ENCODE measurements around the gene CCDC154. TPM values are rescaled to one million over a fixed set of nuclear protein-coding genes. Genes with fewer than 3 reads are reported as not detected.
A peak's percentile ranks its signal among the peaks of the same experiment; 100 is the strongest.

Gene CCDC154
- total and polyA plus RNA-seq, 9 of the 15 experiments (the other 6 are each of a cell fraction or from before 2014, with no cell fraction given): 0.15 to 1.4 (median 0.20) TPM; not detected in 5

DNA sequence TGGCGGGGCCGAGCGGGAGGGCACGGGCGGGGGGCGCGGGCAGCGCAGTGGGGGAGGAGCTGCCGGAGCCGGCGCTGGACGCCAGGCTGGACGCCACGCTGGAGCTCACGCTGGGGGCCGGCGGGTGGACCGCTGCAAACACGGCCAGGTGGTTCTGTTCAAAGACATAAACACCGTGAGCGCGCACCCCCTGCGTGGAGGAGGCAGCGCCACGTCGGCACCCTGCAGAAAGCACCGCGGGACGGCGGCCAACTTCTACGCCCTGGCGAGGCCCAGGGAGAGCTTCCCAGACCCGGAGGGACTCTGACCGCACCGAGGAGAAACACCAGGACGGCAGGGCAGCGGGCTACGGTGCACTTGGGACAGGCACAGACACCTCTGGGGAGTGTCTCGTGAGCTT lies 59.1 kb downstream of the CCDC154 start:
- H3K27me3 ChIP-seq (ENCODE audit: control insufficient read depth in 2 of 2, insufficient read depth in 2 of 2, low read length in 2 of 2): no peaks in the 10 kb centered on the region
- no peak for FAIRE-seq
- H3K9ac ChIP-seq (ENCODE audit: insufficient read depth in 1 of 2, low read depth in 2 of 2, low read length in 2 of 2): peak overlapping the region in 1 of 2 experiments; percentile 52; a peak in 1 of 4 replicates
- POLR2A ChIA-PET: interaction anchor here (0.6 to 1.2 kb wide), 5 partner anchors 10 to 202 kb away, joined by 3 to 4 read pairs (median 3); no protein-coding TSS in a partner anchor
- H4K20me1 ChIP-seq (replicated peaks; ENCODE audit: control insufficient read depth, insufficient read depth, low read length): no peaks in the 10 kb centered on the region
- H3K4me1 ChIP-seq (replicated peaks in 1 of 2; ENCODE audit: control insufficient read depth in 2 of 2, insufficient read depth in 2 of 2, low read length in 2 of 2): peaks cover under 1 to 42% of the 10 kb centered on the region in 2 experiments; a peak in 4 of 5 replicates
- CTCF ChIA-PET (ENCODE audit: low intra/inter-chr PET ratio): no interaction called here
- H3K79me2 ChIP-seq (ENCODE audit: control insufficient read depth, insufficient read depth, low read length): no peaks in the 10 kb centered on the region
- H3K27ac ChIP-seq (ENCODE audit: extremely low read depth, low read depth, low read length): no peak overlapping the region
- BruUV-seq (replicated peaks): no TSS peak
- intact Hi-C loops (cut with micrococcal nuclease): no loop called here
- H3K4me3 ChIP-seq: no peak overlapping the region
- H3K36me3 ChIP-seq (ENCODE audit: control insufficient read depth, insufficient read depth, low read length): no peaks in the 10 kb centered on the region; the same call in 2 of the 3 replicates
- TF ChIP-seq ZNF75A (CRISPR knock-in tag; IDR thresholded peaks at IDR 0.05) (no peak), ARNT (IDR thresholded peaks at IDR 0.05) (no peak), THRA (IDR thresholded peaks at IDR 0.05) (no peak)
- TF ChIP-seq, protein P1, sequence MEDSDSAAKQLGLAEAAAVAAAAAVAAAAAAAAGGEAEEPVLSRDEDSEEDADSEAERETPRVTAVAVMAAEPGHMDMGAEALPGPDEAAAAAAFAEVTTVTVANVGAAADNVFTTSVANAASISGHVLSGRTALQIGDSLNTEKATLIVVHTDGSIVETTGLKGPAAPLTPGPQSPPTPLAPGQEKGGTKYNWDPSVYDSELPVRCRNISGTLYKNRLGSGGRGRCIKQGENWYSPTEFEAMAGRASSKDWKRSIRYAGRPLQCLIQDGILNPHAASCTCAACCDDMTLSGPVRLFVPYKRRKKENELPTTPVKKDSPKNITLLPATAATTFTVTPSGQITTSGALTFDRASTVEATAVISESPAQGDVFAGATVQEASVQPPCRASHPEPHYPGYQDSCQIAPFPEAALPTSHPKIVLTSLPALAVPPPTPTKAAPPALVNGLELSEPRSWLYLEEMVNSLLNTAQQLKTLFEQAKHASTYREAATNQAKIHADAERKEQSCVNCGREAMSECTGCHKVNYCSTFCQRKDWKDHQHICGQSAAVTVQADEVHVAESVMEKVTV (CRISPR knock-in tag; IDR thresholded peaks at IDR 0.05): no peak
- H3K4me2 ChIP-seq (ENCODE audit: insufficient read depth, low read length): no peak overlapping the region
- in situ Hi-C loops (cut with MboI): no loop called here
- WGBS (ENCODE audit: insufficient coverage, low coverage, missing lambda C conversion rate): 73% methylated on average over 5 of the region's 39 CpGs
- H3K9me1 ChIP-seq (ENCODE audit: control insufficient read depth, insufficient read depth, low read length): no peaks in the 10 kb centered on the region
- ATAC-seq: no peak
- no peak overlapping the region for H2AFZ ChIP-seq (ENCODE audit: low read depth, low read length)
- no peak for DNase-seq (ENCODE audit: extremely low read depth in 1 of 4, low spot score in 3 of 4)
- H3K9me3 ChIP-seq (replicated peaks; ENCODE audit: control insufficient read depth, insufficient read depth, low read depth, low read length): no peaks in the 10 kb centered on the region

Other genes starting within 250 kb of the CCDC154 start
Only the 7 nearest of the 18 such genes appear.
- 17.2 and 17.6 TPM in 2 replicates for gene UNKL, start 29.9 kb downstream of the CCDC154 start, total RNA-seq (2014; rRNA removed)
- 4.2 and 4.4 TPM in 2 replicates for gene UNKL, start 29.9 kb downstream of the CCDC154 start, total RNA-seq (2014; rRNA removed; fragmentation: Illumina TruSeq; extraction: Trizol)
- 5.1 and 12.1 TPM in 2 replicates for gene UNKL, start 29.9 kb downstream of the CCDC154 start, total RNA-seq (2015; rRNA removed; fragmentation: Illumina TruSeq; extraction: Trizol)
- 22.3 and 30.2 TPM in 2 replicates for gene UNKL, start 29.9 kb downstream of the CCDC154 start, total RNA-seq (2021)
- 19.0 and 26.5 TPM in 2 replicates for gene UNKL, start 29.9 kb downstream of the CCDC154 start, polyA plus RNA-seq (2011; rRNA removed)
- gene UNKL, start 29.9 kb downstream of the CCDC154 start, polyA plus RNA-seq (2014; fragmentation: Illumina TruSeq; extraction: Trizol): 3.3 and 18.5 TPM in 2 replicates
- under 1 TPM; 0.37 to 0.48 TPM for gene UNKL, start 29.9 kb downstream of the CCDC154 start, polyA plus RNA-seq (2014; fragmentation: Nextera tagmentation; extraction: Ambion mirVana)
- 17.5 and 22.1 TPM in 2 replicates for gene UNKL, start 29.9 kb downstream of the CCDC154 start, polyA plus RNA-seq (2014; rRNA removed)
- 48.7 and 49.7 TPM in 2 replicates for gene UQCC4, start 23.8 kb downstream of the CCDC154 start, total RNA-seq (2014; rRNA removed)
- gene UQCC4, start 23.8 kb downstream of the CCDC154 start, total RNA-seq (2014; rRNA removed; fragmentation: Illumina TruSeq; extraction: Trizol): 12.3 and 15.4 TPM in 2 replicates
- gene UQCC4, start 23.8 kb downstream of the CCDC154 start, total RNA-seq (2015; rRNA removed; fragmentation: Illumina TruSeq; extraction: Trizol): 34.4 and 35.6 TPM in 2 replicates
- 31.9 and 35.3 TPM in 2 replicates for gene UQCC4, start 23.8 kb downstream of the CCDC154 start, total RNA-seq (2021)
- gene UQCC4, start 23.8 kb downstream of the CCDC154 start, polyA plus RNA-seq (2011; rRNA removed): 46.1 and 47.0 TPM in 2 replicates
- 20.5 and 37.8 TPM in 2 replicates for gene UQCC4, start 23.8 kb downstream of the CCDC154 start, polyA plus RNA-seq (2014; fragmentation: Illumina TruSeq; extraction: Trizol)
- 1 to 10 TPM; 1.3 to 3.9 TPM for gene UQCC4, start 23.8 kb downstream of the CCDC154 start, polyA plus RNA-seq (2014; fragmentation: Nextera tagmentation; extraction: Ambion mirVana)
- gene UQCC4, start 23.8 kb downstream of the CCDC154 start, polyA plus RNA-seq (2014; rRNA removed): 43.9 and 50.0 TPM in 2 replicates
- gene PERCC1, start 13.5 kb downstream of the CCDC154 start, total RNA-seq (2014; rRNA removed): not detected in 2 replicates
- gene PERCC1, start 13.5 kb downstream of the CCDC154 start, total RNA-seq (2014; rRNA removed; fragmentation: Illumina TruSeq; extraction: Trizol): not detected in 2 replicates
- not detected in 2 replicates for gene PERCC1, start 13.5 kb downstream of the CCDC154 start, total RNA-seq (2015; rRNA removed; fragmentation: Illumina TruSeq; extraction: Trizol)
- not detected in 2 replicates for gene PERCC1, start 13.5 kb downstream of the CCDC154 start, total RNA-seq (2021)
- not detected in 2 replicates for gene PERCC1, start 13.5 kb downstream of the CCDC154 start, polyA plus RNA-seq (2011; rRNA removed)
- gene PERCC1, start 13.5 kb downstream of the CCDC154 start, polyA plus RNA-seq (2014; fragmentation: Illumina TruSeq; extraction: Trizol): not detected in 2 replicates
- not detected for gene PERCC1, start 13.5 kb downstream of the CCDC154 start, polyA plus RNA-seq (2014; fragmentation: Nextera tagmentation; extraction: Ambion mirVana)
- not detected in 2 replicates for gene PERCC1, start 13.5 kb downstream of the CCDC154 start, polyA plus RNA-seq (2014; rRNA removed)
- gene CLCN7, start 30.5 kb upstream of the CCDC154 start, total RNA-seq (2014; rRNA removed): 56.3 and 60.8 TPM in 2 replicates
- 8.4 and 10.7 TPM in 2 replicates for gene CLCN7, start 30.5 kb upstream of the CCDC154 start, total RNA-seq (2014; rRNA removed; fragmentation: Illumina TruSeq; extraction: Trizol)
- 19.6 and 22.4 TPM in 2 replicates for gene CLCN7, start 30.5 kb upstream of the CCDC154 start, total RNA-seq (2015; rRNA removed; fragmentation: Illumina TruSeq; extraction: Trizol)
- gene CLCN7, start 30.5 kb upstream of the CCDC154 start, total RNA-seq (2021): 85.3 and 97.0 TPM in 2 replicates
- 18.2 and 29.5 TPM in 2 replicates for gene CLCN7, start 30.5 kb upstream of the CCDC154 start, polyA plus RNA-seq (2011; rRNA removed)
- gene CLCN7, start 30.5 kb upstream of the CCDC154 start, polyA plus RNA-seq (2014; fragmentation: Illumina TruSeq; extraction: Trizol): 18.7 and 39.3 TPM in 2 replicates
- gene CLCN7, start 30.5 kb upstream of the CCDC154 start, polyA plus RNA-seq (2014; fragmentation: Nextera tagmentation; extraction: Ambion mirVana): under 1 TPM; 0.06 TPM
- gene CLCN7, start 30.5 kb upstream of the CCDC154 start, polyA plus RNA-seq (2014; rRNA removed): 81.5 and 126 TPM in 2 replicates
- not detected in 2 replicates for gene PTX4, start 44.4 kb upstream of the CCDC154 start, total RNA-seq (2014; rRNA removed)
- not detected in 2 replicates for gene PTX4, start 44.4 kb upstream of the CCDC154 start, total RNA-seq (2014; rRNA removed; fragmentation: Illumina TruSeq; extraction: Trizol)
- not detected in 2 replicates for gene PTX4, start 44.4 kb upstream of the CCDC154 start, total RNA-seq (2015; rRNA removed; fragmentation: Illumina TruSeq; extraction: Trizol)
- 0.11 and 0.38 TPM in 2 replicates for gene PTX4, start 44.4 kb upstream of the CCDC154 start, total RNA-seq (2021)
- not detected in 2 replicates for gene PTX4, start 44.4 kb upstream of the CCDC154 start, polyA plus RNA-seq (2011; rRNA removed)
- not detected in 2 replicates for gene PTX4, start 44.4 kb upstream of the CCDC154 start, polyA plus RNA-seq (2014; fragmentation: Illumina TruSeq; extraction: Trizol)
- gene PTX4, start 44.4 kb upstream of the CCDC154 start, polyA plus RNA-seq (2014; fragmentation: Nextera tagmentation; extraction: Ambion mirVana): not detected
- gene PTX4, start 44.4 kb upstream of the CCDC154 start, polyA plus RNA-seq (2014; rRNA removed): not detected in 2 replicates
- gene TELO2, start 48.8 kb upstream of the CCDC154 start, total RNA-seq (2014; rRNA removed): 35.1 and 47.4 TPM in 2 replicates
- gene TELO2, start 48.8 kb upstream of the CCDC154 start, total RNA-seq (2014; rRNA removed; fragmentation: Illumina TruSeq; extraction: Trizol): 1.7 and 3.0 TPM in 2 replicates
- 21.2 and 21.9 TPM in 2 replicates for gene TELO2, start 48.8 kb upstream of the CCDC154 start, total RNA-seq (2015; rRNA removed; fragmentation: Illumina TruSeq; extraction: Trizol)
- gene TELO2, start 48.8 kb upstream of the CCDC154 start, total RNA-seq (2021): 77.4 and 91.8 TPM in 2 replicates
- gene TELO2, start 48.8 kb upstream of the CCDC154 start, polyA plus RNA-seq (2011; rRNA removed): 14.5 and 24.6 TPM in 2 replicates
- gene TELO2, start 48.8 kb upstream of the CCDC154 start, polyA plus RNA-seq (2014; fragmentation: Illumina TruSeq; extraction: Trizol): 8.2 and 29.3 TPM in 2 replicates
- gene TELO2, start 48.8 kb upstream of the CCDC154 start, polyA plus RNA-seq (2014; fragmentation: Nextera tagmentation; extraction: Ambion mirVana): 1 to 10 TPM in 1 of 2 experiments, under 1 TPM in 1; 0.51 to 1.4 TPM
- 60.2 and 63.2 TPM in 2 replicates for gene TELO2, start 48.8 kb upstream of the CCDC154 start, polyA plus RNA-seq (2014; rRNA removed)
- gene TMEM204, start 89.1 kb upstream of the CCDC154 start, total RNA-seq (2014; rRNA removed): not detected in 2 replicates
- gene TMEM204, start 89.1 kb upstream of the CCDC154 start, total RNA-seq (2014; rRNA removed; fragmentation: Illumina TruSeq; extraction: Trizol): not detected in 2 replicates
- gene TMEM204, start 89.1 kb upstream of the CCDC154 start, total RNA-seq (2015; rRNA removed; fragmentation: Illumina TruSeq; extraction: Trizol): not detected in 2 replicates
- 0.18 TPM in 1 of 2 replicates, not detected in the other for gene TMEM204, start 89.1 kb upstream of the CCDC154 start, total RNA-seq (2021)
- not detected in 2 replicates for gene TMEM204, start 89.1 kb upstream of the CCDC154 start, polyA plus RNA-seq (2011; rRNA removed)
- gene TMEM204, start 89.1 kb upstream of the CCDC154 start, polyA plus RNA-seq (2014; fragmentation: Illumina TruSeq; extraction: Trizol): not detected in 2 replicates
- under 1 TPM in 1 of 2 experiments, not detected in 1; 0.04 TPM for gene TMEM204, start 89.1 kb upstream of the CCDC154 start, polyA plus RNA-seq (2014; fragmentation: Nextera tagmentation; extraction: Ambion mirVana)
- not detected in 2 replicates for gene TMEM204, start 89.1 kb upstream of the CCDC154 start, polyA plus RNA-seq (2014; rRNA removed)